Measurements from ENCODE around the gene ERBB4. TPM values are rescaled to one million over a fixed set of nuclear protein-coding genes. Genes with fewer than 3 reads are reported as not detected.

Gene ERBB4
- polyA plus RNA-seq, 1 of the 3 experiments (the other 2 are of a cell fraction) = 0.05 TPM

GRCh38 chr2:211367711-211368110 is 1170.9 kb downstream of the ERBB4 start:
- Histone ChIP-seq H4K20me1 (ENCODE audit: insufficient read depth) (no peaks in the 10 kb centered on the region), H3K9me2 (no peaks in the 10 kb centered on the region), H3K4me1 (ENCODE audit: control insufficient read depth in 1 of 2, insufficient read depth in 2 of 2, low read depth in 1 of 2, low read length in 1 of 2) (no peaks in the 10 kb centered on the region), H3K27ac (ENCODE audit: low read depth in 2 of 2, low read length in 1 of 2) (no peak overlapping the region), H3K9ac (no peak overlapping the region), H3K4me3 (ENCODE audit: low read depth in 2 of 2, low read length in 1 of 2) (no peak overlapping the region), H3K27me3 (ENCODE audit: insufficient read depth) (no peaks in the 10 kb centered on the region), H3F3A (replicated peaks; ENCODE audit: insufficient read depth) (no peaks in the 10 kb centered on the region), H3K9me3 (no peaks in the 10 kb centered on the region), H3K36me3 (replicated peaks in 1 of 2; ENCODE audit: control insufficient read depth in 1 of 2, insufficient read depth in 2 of 2, low read length in 1 of 2) (no peaks in the 10 kb centered on the region), H3K4me2 (no peak overlapping the region), H3K79me2 (ENCODE audit: insufficient read depth) (no peaks in the 10 kb centered on the region; the same call in 1 of the 2 replicates), H2AFZ (ENCODE audit: low read depth) (no peak overlapping the region)
- ChIA-PET CTCF (no interaction called here), POLR2A (no interaction called here)
- no peak for TF ChIP-seq NFIC (IDR thresholded peaks at IDR 0.05; ENCODE audit: borderline replicate concordance)
- no peak for TF ChIP-seq JUND (IDR thresholded peaks at IDR 0.05)
- TF ChIP-seq EZH2phosphoT487 (IDR thresholded peaks at IDR 0.05; ENCODE audit: borderline replicate concordance, low read depth) = no peak
- TF ChIP-seq IRF3 (IDR thresholded peaks at IDR 0.05; ENCODE audit: low read depth, low read length) = no peak
- no peak for TF ChIP-seq RXRA (IDR thresholded peaks at IDR 0.05; ENCODE audit: borderline replicate concordance, low read depth)
- WGBS (ENCODE audit: low lambda C conversion rate) = 71% methylated on average over 4 of the region's 4 CpGs
- no peak for DNase-seq

- no peaks in the 10 kb centered on the region; the same call in 1 of the 2 replicates for H3K79me2 ChIP-seq (ENCODE audit: insufficient read depth)
- ChIA-PET CTCF (no interaction called here), POLR2A (no interaction called here)
- no peak overlapping the region for H3K27ac ChIP-seq (ENCODE audit: low read depth in 2 of 2, low read length in 1 of 2)
- no peaks in the 10 kb centered on the region for H3K36me3 ChIP-seq (replicated peaks in 1 of 2; ENCODE audit: control insufficient read depth in 1 of 2, insufficient read depth in 2 of 2, low read length in 1 of 2)
- no peak for DNase-seq
- H3K4me2 ChIP-seq = no peak overlapping the region
- H3K9ac ChIP-seq = no peak overlapping the region
- no peaks in the 10 kb centered on the region for H3K9me2 ChIP-seq
- no peaks in the 10 kb centered on the region for H3K4me1 ChIP-seq (ENCODE audit: control insufficient read depth in 1 of 2, insufficient read depth in 2 of 2, low read depth in 1 of 2, low read length in 1 of 2)
- H2AFZ ChIP-seq (ENCODE audit: low read depth) = no peak overlapping the region
- H3K27me3 ChIP-seq (ENCODE audit: insufficient read depth) = no peaks in the 10 kb centered on the region
- no peaks in the 10 kb centered on the region for H4K20me1 ChIP-seq (ENCODE audit: insufficient read depth)
- H3K9me3 ChIP-seq = no peaks in the 10 kb centered on the region
- no peaks in the 10 kb centered on the region for H3F3A ChIP-seq (replicated peaks; ENCODE audit: insufficient read depth)
- TF ChIP-seq RFX5 (IDR thresholded peaks at IDR 0.05; ENCODE audit: low read length) = no peak
- no peak for TF ChIP-seq MAX (IDR thresholded peaks at IDR 0.05; ENCODE audit: low read depth)
- TF ChIP-seq NRF1 (IDR thresholded peaks at IDR 0.05; ENCODE audit: low read depth, low read length) = no peak
- TF ChIP-seq POLR2AphosphoS5 (IDR thresholded peaks at IDR 0.05; ENCODE audit: low read depth, low read length) = no peak
- no peak for TF ChIP-seq FOXJ3 (CRISPR knock-in tag; IDR thresholded peaks at IDR 0.05)
- H3K4me3 ChIP-seq (ENCODE audit: low read depth in 2 of 2, low read length in 1 of 2) = no peak overlapping the region
- 44% methylated on average over 4 of the region's 4 CpGs for WGBS (ENCODE audit: low lambda C conversion rate)
Observed at GRCh38 chr2:211367293-211367692, 1171.3 kb downstream of the ERBB4 start.

GRCh38 chr2:211364911-211365310 is 1173.7 kb downstream of the ERBB4 start:
- no peak overlapping the region for H3K27ac ChIP-seq (ENCODE audit: low read depth in 2 of 2, low read length in 1 of 2)
- no peak overlapping the region for H3K4me3 ChIP-seq (ENCODE audit: low read depth in 2 of 2, low read length in 1 of 2)
- no peaks in the 10 kb centered on the region for H4K20me1 ChIP-seq (ENCODE audit: insufficient read depth)
- H3K4me1 ChIP-seq (ENCODE audit: control insufficient read depth in 1 of 2, insufficient read depth in 2 of 2, low read depth in 1 of 2, low read length in 1 of 2) = no peaks in the 10 kb centered on the region
- H3K9me3 ChIP-seq = no peaks in the 10 kb centered on the region
- no peak for DNase-seq
- CTCF ChIA-PET = no interaction called here
- WGBS (ENCODE audit: low lambda C conversion rate) = 60% methylated on average over 1 of the region's 1 CpG
- H2AFZ ChIP-seq (ENCODE audit: low read depth) = no peak overlapping the region
- POLR2A ChIA-PET = no interaction called here
- no peaks in the 10 kb centered on the region for H3F3A ChIP-seq (replicated peaks; ENCODE audit: insufficient read depth)
- no peaks in the 10 kb centered on the region for H3K27me3 ChIP-seq (ENCODE audit: insufficient read depth)
- no peaks in the 10 kb centered on the region for H3K36me3 ChIP-seq (replicated peaks in 1 of 2; ENCODE audit: control insufficient read depth in 1 of 2, insufficient read depth in 2 of 2, low read length in 1 of 2)
- no peak overlapping the region for H3K4me2 ChIP-seq
- H3K79me2 ChIP-seq (ENCODE audit: insufficient read depth) = no peaks in the 10 kb centered on the region; the same call in 1 of the 2 replicates
- no peak overlapping the region for H3K9ac ChIP-seq
- no peak for TF ChIP-seq TEAD4 (IDR thresholded peaks at IDR 0.05; ENCODE audit: borderline replicate concordance, insufficient read depth)
- no peaks in the 10 kb centered on the region for H3K9me2 ChIP-seq

All from SK-N-SH (cell line).